NCI-H524 (cell line): ENCODE measurements around the gene C21orf58.
A peak's percentile ranks its signal among the peaks of the same experiment; 100 is the strongest.
"Not testable (repeated sequence)": the region's sequence is repeated elsewhere in the genome, so short reads cannot be mapped to it uniquely, and the experiment has no call there.

Experiments used
- DNase-seq, 2 experiments: peaks; one replicate each; lab custom pipeline; 2025; lab: John Stamatoyannopoulos, UW

Gene C21orf58

GRCh38 chr21:46323710-46324389 lies at the start of gene C21orf58, which contains the start of gene PCNT:
TSS of gene C21orf58 (minus strand) at chr21:46323870. CDS start at chr21:46322738, 1,132 bp downstream.
TSS of gene PCNT (plus strand) at chr21:46324156. CDS start at chr21:46324229, 73 bp downstream.
- DNase-seq = peak; percentile 95 to 98

GRCh38 chr21:46372947-46373346 lies 49.3 kb upstream of the C21orf58 start:
- not testable (repeated sequence) for DNase-seq

GRCh38 chr21:46372014-46372485 lies 48.4 kb upstream of the C21orf58 start:
- DNase-seq = no peak

GRCh38 chr21:46371204-46372013 lies 47.7 kb upstream of the C21orf58 start:
- DNase-seq = no peak

- no peak for DNase-seq
These were observed 46.0 kb upstream of the C21orf58 start for GRCh38 chr21:46369520-46370235.

GRCh38 chr21:46368533-46369285 lies 45.0 kb upstream of the C21orf58 start:
- DNase-seq = no peak

GRCh38 chr21:46366966-46367365 lies 43.3 kb upstream of the C21orf58 start:
- no peak for DNase-seq

- DNase-seq = no peak
These were observed 42.9 kb upstream of the C21orf58 start for GRCh38 chr21:46366561-46366960.

- DNase-seq = no peak
These were observed 42.4 kb upstream of the C21orf58 start for GRCh38 chr21:46366091-46366490.

- DNase-seq = no peak
These were observed 40.0 kb upstream of the C21orf58 start for GRCh38 chr21:46363698-46364097.

- DNase-seq = no peak
These were observed 39.3 kb upstream of the C21orf58 start for GRCh38 chr21:46362946-46363345.

- DNase-seq = no peak
These were observed 38.3 kb upstream of the C21orf58 start for GRCh38 chr21:46361935-46362334.

- DNase-seq = no peak
These were observed 37.5 kb upstream of the C21orf58 start for GRCh38 chr21:46361176-46361575.

- DNase-seq = no peak
These were observed 34.2 kb upstream of the C21orf58 start for GRCh38 chr21:46357684-46358425.

- DNase-seq = no peak
These were observed 33.6 kb upstream of the C21orf58 start for GRCh38 chr21:46357335-46357604.

GRCh38 chr21:46356494-46357334 lies 33.0 kb upstream of the C21orf58 start:
- no peak for DNase-seq

- DNase-seq = no peak
These were observed 32.3 kb upstream of the C21orf58 start for GRCh38 chr21:46356005-46356338.

GRCh38 chr21:46355161-46356004 lies 31.7 kb upstream of the C21orf58 start:
- no peak for DNase-seq

- DNase-seq = no peak
These were observed 30.8 kb upstream of the C21orf58 start for GRCh38 chr21:46354518-46354917.
